ENCODE data around the gene SLC6A4.
A peak's percentile ranks its signal among the peaks of the same experiment; 100 is the strongest.
"Not testable (repeated sequence)": the region's sequence is repeated elsewhere in the genome, so short reads cannot be mapped to it uniquely, and the experiment has no call there.

SLC6A4 gene

GRCh38 chr17:30238387-30239088, 3.0 kb upstream of the SLC6A4 start:
- no peak for DNase-seq (ENCODE audit: low spot score)

GRCh38 chr17:30238003-30238344, 2.5 kb upstream of the SLC6A4 start:
- no peak for DNase-seq (ENCODE audit: low spot score)

GRCh38 chr17:30237296-30238002, 2.0 kb upstream of the SLC6A4 start:
- no peak for DNase-seq (ENCODE audit: low spot score)

- DNase-seq (ENCODE audit: low spot score): peak; percentile 90
Observed at GRCh38 chr17:30236766-30237165, 1.3 kb upstream of the SLC6A4 start.

GRCh38 chr17:30236297-30236624, 764 bp upstream of the SLC6A4 start:
- no peak for DNase-seq (ENCODE audit: low spot score)

GRCh38 chr17:30234964-30235363, 533 bp downstream of the SLC6A4 start:
- DNase-seq (ENCODE audit: low spot score): no peak

- DNase-seq (ENCODE audit: low spot score): no peak
Observed at GRCh38 chr17:30234296-30234695, 1.2 kb downstream of the SLC6A4 start.

GRCh38 chr17:30232824-30233427, 2.6 kb downstream of the SLC6A4 start:
- no peak for DNase-seq (ENCODE audit: low spot score)

- no peak for DNase-seq (ENCODE audit: low spot score)
Observed at GRCh38 chr17:30232015-30232823, 3.3 kb downstream of the SLC6A4 start.

- DNase-seq (ENCODE audit: low spot score): no peak
Observed at GRCh38 chr17:30230596-30231125, 4.8 kb downstream of the SLC6A4 start.

GRCh38 chr17:30230009-30230408, 5.5 kb downstream of the SLC6A4 start:
- DNase-seq (ENCODE audit: low spot score): not testable (repeated sequence)

GRCh38 chr17:30229012-30229411, 6.5 kb downstream of the SLC6A4 start:
- no peak for DNase-seq (ENCODE audit: low spot score)

- no peak for DNase-seq (ENCODE audit: low spot score)
Observed at GRCh38 chr17:30228011-30228410, 7.5 kb downstream of the SLC6A4 start.

GRCh38 chr17:30226878-30227277, 8.6 kb downstream of the SLC6A4 start:
- no peak for DNase-seq (ENCODE audit: low spot score)

GRCh38 chr17:30225919-30226553, 9.5 kb downstream of the SLC6A4 start:
- DNase-seq (ENCODE audit: low spot score): peak; percentile 78

GRCh38 chr17:30225112-30225511, 10.4 kb downstream of the SLC6A4 start:
- DNase-seq (ENCODE audit: low spot score): no peak

- no peak for DNase-seq (ENCODE audit: low spot score)
Observed at GRCh38 chr17:30224419-30224960, 11.0 kb downstream of the SLC6A4 start.

GRCh38 chr17:30222721-30223175, 12.7 kb downstream of the SLC6A4 start:
- peak; percentile 85 for DNase-seq (ENCODE audit: low spot score)

GRCh38 chr17:30222251-30222650, 13.2 kb downstream of the SLC6A4 start:
- DNase-seq (ENCODE audit: low spot score): no peak

GRCh38 chr17:30221346-30221745, 14.2 kb downstream of the SLC6A4 start:
- no peak for DNase-seq (ENCODE audit: low spot score)

- no peak for DNase-seq (ENCODE audit: low spot score)
Observed at GRCh38 chr17:30220414-30220813, 15.1 kb downstream of the SLC6A4 start.

GRCh38 chr17:30219833-30220232, 15.7 kb downstream of the SLC6A4 start:
- DNase-seq (ENCODE audit: low spot score): no peak

Data from HuH-7 (cell line).